NCI-H748 (cell line): ENCODE data around the gene S100A10.

Experiments
- DNase-seq: peaks from one replicate; lab custom pipeline; 2025; ENCODE audit not compliant: unreplicated experiment; lab: John Stamatoyannopoulos, UW

Gene S100A10

GRCh38 chr1:151966061-151966460, 27.6 kb downstream of the S100A10 start:
- DNase-seq: no peak

- no peak for DNase-seq
These were observed 29.1 kb downstream of the S100A10 start for GRCh38 chr1:151964510-151964909.

GRCh38 chr1:151963288-151963687, 30.4 kb downstream of the S100A10 start:
- DNase-seq: no peak

GRCh38 chr1:151961833-151962232, 31.8 kb downstream of the S100A10 start:
- no peak for DNase-seq

GRCh38 chr1:151960780-151961513, 32.7 kb downstream of the S100A10 start:
- no peak for DNase-seq

GRCh38 chr1:151958959-151959358, 34.7 kb downstream of the S100A10 start:
- DNase-seq: no peak

- DNase-seq: no peak
These were observed 36.6 kb downstream of the S100A10 start for GRCh38 chr1:151956957-151957497.

- no peak for DNase-seq
These were observed 40.1 kb downstream of the S100A10 start for GRCh38 chr1:151953409-151954094.

GRCh38 chr1:151952811-151953210, 40.8 kb downstream of the S100A10 start:
- no peak for DNase-seq

GRCh38 chr1:151949371-151950193, 44.1 kb downstream of the S100A10 start:
- no peak for DNase-seq

- DNase-seq: no peak
These were observed 45.2 kb downstream of the S100A10 start for GRCh38 chr1:151948506-151948905.

GRCh38 chr1:151947140-151947539, 46.5 kb downstream of the S100A10 start:
- DNase-seq: no peak

GRCh38 chr1:151945725-151946722, 47.6 kb downstream of the S100A10 start:
- peak; percentile 97 for DNase-seq

- DNase-seq: no peak
These were observed 48.6 kb downstream of the S100A10 start for GRCh38 chr1:151944857-151945575.

GRCh38 chr1:151944126-151944856, 49.4 kb downstream of the S100A10 start:
- peak; percentile 53 for DNase-seq

GRCh38 chr1:151943591-151943990, 50.1 kb downstream of the S100A10 start:
- no peak for DNase-seq

GRCh38 chr1:151942882-151943281, 50.8 kb downstream of the S100A10 start:
- DNase-seq: no peak

GRCh38 chr1:151940541-151940940, 53.1 kb downstream of the S100A10 start:
- no peak for DNase-seq

- DNase-seq: no peak
These were observed 53.9 kb downstream of the S100A10 start for GRCh38 chr1:151939779-151940178.
